HG03521 (cell line): ENCODE data around the gene GRPR.
"Not testable (repeated sequence)": the region's sequence is repeated elsewhere in the genome, so short reads cannot be mapped to it uniquely, and the experiment has no call there.

Experiments
- ATAC-seq: cut with Tn5 transposase; IDR thresholded peaks from one replicate; pipeline ENCODE4 v1.9.1; 2021; ENCODE audit warnings: mild to moderate bottlenecking, moderate library complexity; ENCODE audit not compliant: unreplicated experiment

Gene GRPR

GRCh38 chrX:16136080-16136479, 12.7 kb downstream of the GRPR start:
- no peak for ATAC-seq

DNA sequence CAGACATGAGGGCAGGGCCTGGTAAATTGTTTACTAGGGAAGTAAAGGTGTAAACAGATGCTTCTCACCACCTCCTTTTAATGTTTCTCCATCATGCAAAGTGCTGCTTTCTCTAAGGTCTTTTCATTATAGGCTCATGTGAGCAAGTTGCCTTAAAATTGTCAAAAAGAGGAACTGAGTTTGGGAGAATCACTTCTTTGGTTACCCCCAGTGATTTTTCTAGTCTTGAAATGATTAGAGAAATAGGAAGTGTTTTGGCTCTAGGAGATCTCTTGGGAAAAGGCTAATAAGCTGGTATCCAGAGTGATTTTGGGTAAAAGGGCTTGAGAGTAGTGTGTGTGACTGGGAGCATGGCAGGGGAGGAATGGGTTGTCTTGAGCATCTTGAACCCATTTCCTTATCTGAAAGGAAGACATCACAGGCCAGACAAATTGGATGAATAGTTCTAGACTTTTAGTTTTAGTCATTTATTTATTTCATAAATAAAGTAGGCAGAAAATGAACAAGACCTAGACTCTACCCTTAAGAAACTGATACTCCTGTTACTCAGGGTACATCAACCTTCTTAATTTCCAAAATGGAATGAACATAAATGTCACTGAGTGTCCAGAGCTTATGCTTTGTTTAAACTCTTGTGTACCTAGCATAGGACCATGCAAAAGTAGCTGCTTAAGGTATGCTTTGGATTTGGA, 14.2 kb downstream of the GRPR start:
- ATAC-seq, result peak; percentile 38

DNA sequence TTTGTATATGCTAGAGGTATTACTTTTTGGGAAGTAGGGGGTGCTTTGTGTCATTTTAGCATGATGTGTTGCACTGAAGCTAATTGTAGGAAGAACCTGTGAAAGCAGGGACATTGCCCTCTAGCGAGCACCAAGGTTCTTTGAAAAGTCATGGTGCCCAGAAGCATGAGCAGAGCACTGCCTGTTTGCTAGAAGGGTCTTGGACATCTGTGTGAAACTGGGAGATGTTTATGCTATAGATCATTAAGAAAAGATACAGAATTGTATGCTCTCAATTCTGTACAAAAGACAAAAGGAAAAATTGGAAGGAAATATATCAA, 14.7 kb downstream of the GRPR start:
- ATAC-seq, result no peak

- ATAC-seq, result no peak
Measured at GRCh38 chrX:16140448-16140847, 17.1 kb downstream of the GRPR start.

DNA sequence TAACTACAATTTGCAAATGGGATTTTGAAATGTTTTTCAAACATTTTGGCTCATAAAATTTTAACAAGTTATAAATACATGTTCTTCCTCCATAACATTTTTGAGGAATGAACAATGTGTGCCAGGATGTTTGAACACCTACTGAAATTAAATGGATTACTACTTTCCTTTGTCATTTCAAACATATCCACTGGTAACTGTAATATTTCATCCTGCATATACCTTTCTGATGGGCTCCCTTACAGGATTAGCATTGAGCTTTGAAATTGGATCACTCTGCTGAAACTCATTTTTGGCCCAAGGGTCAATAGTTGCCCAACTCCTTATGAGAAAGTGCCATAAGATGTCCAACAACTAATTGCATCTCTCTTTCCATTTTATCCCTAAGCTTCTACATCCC, 17.6 kb downstream of the GRPR start:
- ATAC-seq, result no peak

- no peak for ATAC-seq
Measured at GRCh38 chrX:16141422-16142245, 18.3 kb downstream of the GRPR start.

DNA sequence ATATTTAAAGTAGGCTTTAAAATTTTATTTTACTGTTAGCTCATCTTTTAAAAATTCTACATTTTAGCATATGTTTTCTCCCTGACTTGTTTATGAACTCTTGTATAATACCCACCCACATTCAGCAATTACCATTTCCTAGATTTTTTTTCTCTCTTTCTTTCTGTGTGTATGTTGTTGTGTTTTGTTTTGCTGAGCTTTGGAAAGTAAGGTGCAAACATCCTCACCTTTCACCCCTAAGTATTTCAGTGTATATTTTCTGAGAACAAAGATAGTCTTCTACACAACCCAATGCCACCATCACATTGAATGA, 18.8 kb downstream of the GRPR start:
- ATAC-seq, result no peak

GRCh38 chrX:16143968-16144367, 20.6 kb downstream of the GRPR start:
- no peak for ATAC-seq

DNA sequence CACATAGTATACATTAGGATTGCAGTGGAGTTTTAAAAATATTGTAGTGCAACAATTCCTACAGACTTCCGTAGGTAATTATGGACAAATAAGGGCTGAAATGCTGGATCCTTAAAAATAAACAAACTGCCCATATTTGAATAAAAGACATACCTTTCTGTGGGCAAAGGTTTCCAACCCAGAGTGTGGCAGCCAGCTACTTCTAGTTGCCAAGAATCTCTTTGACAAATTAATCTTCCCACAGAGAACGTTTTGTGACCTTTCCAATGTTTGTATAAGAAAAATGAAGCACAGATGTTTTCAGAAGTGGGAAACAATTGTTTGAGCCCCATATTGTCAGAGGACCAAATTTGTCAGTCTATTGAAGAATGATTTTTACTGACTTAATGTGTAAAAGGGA, 21.1 kb downstream of the GRPR start:
- ATAC-seq, result no peak

GRCh38 chrX:16145093-16145492, 21.7 kb downstream of the GRPR start:
- not testable (repeated sequence) for ATAC-seq

- no peak for ATAC-seq
Measured at GRCh38 chrX:16145656-16146055, 22.3 kb downstream of the GRPR start.

- ATAC-seq, result no peak
Measured at GRCh38 chrX:16148896-16149295, 25.5 kb downstream of the GRPR start.

- no peak for ATAC-seq
Measured at GRCh38 chrX:16155581-16156096, 32.3 kb downstream of the GRPR start.

DNA sequence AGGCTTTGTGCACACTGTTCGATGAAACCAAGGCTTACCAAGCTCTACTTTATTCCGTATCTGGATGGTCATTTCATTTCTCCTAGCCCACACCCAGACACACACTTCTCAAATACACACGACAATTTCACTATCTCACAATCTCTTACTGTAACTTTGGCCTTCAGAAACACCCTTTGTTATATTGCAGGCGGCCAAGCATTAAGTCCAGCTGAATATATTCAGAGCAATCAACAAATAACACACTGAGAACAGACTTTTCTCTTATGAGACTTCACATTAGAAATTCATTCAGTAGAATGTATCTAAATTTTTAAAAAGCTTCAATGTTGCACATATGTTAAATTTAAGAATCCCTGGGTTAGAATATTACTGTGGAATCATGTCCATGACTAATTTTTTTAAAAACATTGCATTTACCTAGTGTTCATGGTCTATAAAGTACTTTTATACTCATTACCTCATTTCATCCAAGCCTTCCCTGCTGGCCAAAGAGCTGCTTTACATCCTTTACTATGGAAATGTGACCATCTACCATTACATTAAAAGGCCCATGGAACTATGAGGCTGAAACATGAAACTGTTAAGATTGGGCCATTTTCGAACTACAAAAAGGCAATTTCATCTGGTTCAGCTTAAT, 33.4 kb downstream of the GRPR start:
- no peak for ATAC-seq

GRCh38 chrX:16160729-16161128, 37.4 kb downstream of the GRPR start:
- ATAC-seq, result no peak

- ATAC-seq, result not testable (repeated sequence)
Measured at GRCh38 chrX:16161173-16161572, 37.8 kb downstream of the GRPR start.

DNA sequence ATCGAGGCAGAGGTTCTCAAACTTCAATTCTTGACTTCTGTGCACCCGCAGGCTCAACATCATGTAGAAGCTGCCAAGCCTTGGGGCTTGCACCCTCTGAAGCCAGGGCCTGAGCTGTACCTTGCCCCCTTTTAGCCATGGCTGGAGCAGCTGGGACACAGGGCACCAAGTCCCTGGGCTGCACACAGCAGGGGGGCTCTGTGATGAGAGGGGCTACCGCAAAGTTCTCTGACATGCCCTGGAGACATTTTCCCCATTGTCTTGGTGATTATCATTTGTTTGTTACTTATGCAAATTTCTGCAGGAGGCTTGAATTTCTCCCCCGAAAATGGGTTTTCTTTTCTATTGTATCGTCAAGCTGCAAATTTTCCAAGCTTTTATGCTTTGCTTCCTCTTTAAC, 39.0 kb downstream of the GRPR start:
- ATAC-seq, result no peak

- ATAC-seq, result no peak
Measured at GRCh38 chrX:16164748-16165147, 41.4 kb downstream of the GRPR start.

- ATAC-seq, result no peak
Measured at GRCh38 chrX:16167181-16167580, 43.8 kb downstream of the GRPR start, which contains the start of gene MAGEB17. TSS of gene MAGEB17 (plus strand) at chrX:16167481. CDS start at chrX:16170383, 2,902 bp downstream.

DNA sequence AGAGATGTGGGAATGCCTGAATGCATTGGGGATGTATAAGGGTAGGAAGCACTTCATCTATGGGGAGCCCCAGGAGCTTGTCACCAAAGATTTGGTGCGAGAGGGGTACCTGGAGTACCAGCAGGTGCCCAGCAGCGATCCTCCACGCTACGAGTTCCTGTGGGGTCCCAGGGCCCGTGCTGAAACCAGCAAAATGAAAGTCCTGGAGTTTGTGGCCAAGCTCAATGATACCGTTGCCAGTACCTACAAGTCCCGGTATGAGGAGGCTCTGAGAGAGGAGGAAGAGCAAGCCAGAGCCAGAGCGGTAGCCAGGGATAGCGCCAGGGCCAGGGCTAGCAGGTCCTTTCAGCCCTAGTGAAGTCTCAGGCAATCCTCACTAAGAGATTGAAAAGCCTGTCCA, 47.7 kb downstream of the GRPR start:
- ATAC-seq, result no peak

DNA sequence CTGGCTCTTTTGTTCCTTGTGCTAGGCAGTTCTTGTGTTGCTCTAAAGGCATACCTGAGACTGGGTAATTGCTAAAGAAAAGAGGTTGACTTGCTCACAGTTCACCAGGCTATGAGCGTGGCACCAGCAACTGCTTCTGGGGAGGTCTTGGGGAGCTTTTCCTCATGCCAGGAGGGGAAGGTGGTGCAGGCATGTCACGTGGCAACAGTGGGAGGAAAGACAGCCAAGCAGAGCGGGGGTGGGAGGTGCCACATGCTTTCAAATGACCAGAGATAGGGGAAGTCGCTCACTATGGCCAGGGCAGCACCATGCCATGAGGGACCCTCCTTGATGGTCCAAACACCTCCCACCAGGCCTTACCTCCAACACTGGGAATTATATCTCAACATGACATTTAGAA, 48.6 kb downstream of the GRPR start:
- no peak for ATAC-seq

- ATAC-seq, result no peak
Measured at GRCh38 chrX:16172391-16172790, 49.0 kb downstream of the GRPR start.
